LNCaP clone FGC (cell line): ENCODE data around the gene ZNF423.

Experiments used
- DNase-seq: peaks from one replicate; pipeline ENCODE4 v3.0.0-alpha.2; 2011; ENCODE audit warnings: low read depth
- H3K4me3 ChIP-seq: 2 replicates; pipeline ENCODE4 v1.5.1; 2011; ENCODE audit warnings: mild to moderate bottlenecking, low read depth, low read length, control low read depth
- TF ChIP-seq, protein P1 (sequence below): IDR thresholded peaks from 2 replicates; pipeline ENCODE4 v1.5.1; 2012; ENCODE audit warnings: mild to moderate bottlenecking; ENCODE audit not compliant: control insufficient read depth, insufficient read depth; ENCODE audit errors: extremely low read depth

The ZNF423 gene

DNA sequence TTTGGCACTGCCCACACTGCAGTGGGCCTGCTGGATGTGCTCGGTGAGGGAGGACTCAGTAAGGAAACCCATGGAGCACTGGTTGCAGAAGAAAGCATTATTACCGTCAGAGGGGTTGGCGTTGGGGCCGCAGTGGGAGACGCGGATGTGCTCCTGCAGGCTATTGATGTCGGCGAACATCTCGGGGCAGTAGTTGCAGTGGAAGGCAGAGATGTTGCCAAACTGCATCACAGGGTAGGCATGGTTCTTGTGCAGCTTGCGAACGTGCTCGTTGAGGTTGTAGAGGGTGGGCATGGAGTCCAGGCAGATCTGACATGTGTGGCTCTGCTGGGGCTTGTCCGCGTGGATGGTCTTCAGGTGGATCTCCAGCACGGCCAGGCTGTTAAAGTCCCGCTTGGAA lies 218.4 kb downstream of the ZNF423 start:
- TF ChIP-seq, protein P1, sequence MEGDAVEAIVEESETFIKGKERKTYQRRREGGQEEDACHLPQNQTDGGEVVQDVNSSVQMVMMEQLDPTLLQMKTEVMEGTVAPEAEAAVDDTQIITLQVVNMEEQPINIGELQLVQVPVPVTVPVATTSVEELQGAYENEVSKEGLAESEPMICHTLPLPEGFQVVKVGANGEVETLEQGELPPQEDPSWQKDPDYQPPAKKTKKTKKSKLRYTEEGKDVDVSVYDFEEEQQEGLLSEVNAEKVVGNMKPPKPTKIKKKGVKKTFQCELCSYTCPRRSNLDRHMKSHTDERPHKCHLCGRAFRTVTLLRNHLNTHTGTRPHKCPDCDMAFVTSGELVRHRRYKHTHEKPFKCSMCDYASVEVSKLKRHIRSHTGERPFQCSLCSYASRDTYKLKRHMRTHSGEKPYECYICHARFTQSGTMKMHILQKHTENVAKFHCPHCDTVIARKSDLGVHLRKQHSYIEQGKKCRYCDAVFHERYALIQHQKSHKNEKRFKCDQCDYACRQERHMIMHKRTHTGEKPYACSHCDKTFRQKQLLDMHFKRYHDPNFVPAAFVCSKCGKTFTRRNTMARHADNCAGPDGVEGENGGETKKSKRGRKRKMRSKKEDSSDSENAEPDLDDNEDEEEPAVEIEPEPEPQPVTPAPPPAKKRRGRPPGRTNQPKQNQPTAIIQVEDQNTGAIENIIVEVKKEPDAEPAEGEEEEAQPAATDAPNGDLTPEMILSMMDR: no peak
- H3K4me3 ChIP-seq: no peak overlapping the region
- DNase-seq: no peak

DNA sequence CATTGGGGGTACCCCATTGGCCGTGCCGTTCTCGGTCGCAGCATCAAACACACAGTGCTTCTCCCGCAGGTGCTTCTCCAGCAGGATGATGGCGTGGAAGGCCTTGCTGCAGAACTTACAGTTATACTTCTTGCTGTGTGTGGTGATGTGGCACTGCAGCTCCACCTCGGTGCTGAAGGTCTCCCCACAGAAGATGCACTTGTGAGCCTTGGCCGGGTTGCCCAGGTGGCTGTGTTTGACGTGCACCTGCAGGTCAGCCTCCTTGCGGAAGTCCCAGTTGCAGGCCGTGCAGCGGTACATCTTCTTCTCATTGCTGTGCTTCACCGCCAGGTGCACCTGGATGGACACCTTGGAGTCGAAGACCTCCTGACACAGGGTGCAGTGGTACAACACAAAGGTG lies 219.3 kb downstream of the ZNF423 start:
- DNase-seq: no peak
- TF ChIP-seq, protein P1: no peak
- H3K4me3 ChIP-seq: no peak overlapping the region

DNA sequence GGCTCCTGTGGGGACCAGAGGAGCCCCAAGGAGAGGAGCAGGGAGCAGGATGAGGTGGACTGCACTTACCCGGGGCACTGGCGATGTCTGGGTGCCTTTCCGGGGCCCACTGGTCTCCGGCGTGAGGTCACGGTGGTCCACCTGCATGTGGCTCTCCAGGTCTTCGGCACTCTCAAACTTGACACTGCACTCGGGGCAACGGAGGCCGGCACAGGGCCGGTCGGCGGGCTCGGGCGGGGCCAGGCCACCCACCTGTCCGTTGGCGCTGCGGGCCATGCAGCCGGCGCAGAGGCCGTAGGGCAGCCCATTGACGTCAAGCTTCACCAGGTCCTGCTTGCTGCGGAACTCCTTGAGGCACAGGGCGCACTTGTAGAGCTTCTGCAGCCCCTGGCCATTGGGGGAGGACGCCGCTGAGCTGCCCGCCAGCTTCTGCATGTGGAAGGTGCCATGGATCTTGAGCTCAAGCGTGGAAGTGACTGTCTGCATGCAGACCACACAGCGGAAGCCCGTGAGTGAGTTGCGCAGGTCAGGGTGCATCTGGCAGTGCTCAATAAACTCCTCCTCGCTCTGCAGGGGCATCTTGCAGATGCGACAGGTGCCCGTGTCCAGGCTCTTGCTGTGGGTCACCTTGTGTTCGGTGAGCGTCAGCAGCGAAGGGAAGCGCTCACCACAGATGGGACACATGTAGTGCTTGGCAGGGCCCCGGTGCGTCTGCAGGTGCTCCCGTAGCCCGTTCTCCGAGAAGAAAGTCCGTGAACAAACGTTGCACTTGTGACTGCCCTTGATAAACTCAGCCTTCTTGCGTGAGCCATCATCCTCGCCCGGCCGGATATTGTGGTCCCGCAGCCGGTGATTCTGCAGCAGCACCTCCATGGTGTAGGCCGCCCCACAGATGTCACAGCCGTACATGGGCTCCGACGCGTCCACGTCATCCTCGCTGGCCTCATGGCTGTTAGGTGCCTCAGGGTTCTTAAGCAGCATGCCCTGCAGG lies 220.0 kb downstream of the ZNF423 start:
- no peak for DNase-seq
- H3K4me3 ChIP-seq: no peak overlapping the region
- TF ChIP-seq, protein P1: no peak

DNA sequence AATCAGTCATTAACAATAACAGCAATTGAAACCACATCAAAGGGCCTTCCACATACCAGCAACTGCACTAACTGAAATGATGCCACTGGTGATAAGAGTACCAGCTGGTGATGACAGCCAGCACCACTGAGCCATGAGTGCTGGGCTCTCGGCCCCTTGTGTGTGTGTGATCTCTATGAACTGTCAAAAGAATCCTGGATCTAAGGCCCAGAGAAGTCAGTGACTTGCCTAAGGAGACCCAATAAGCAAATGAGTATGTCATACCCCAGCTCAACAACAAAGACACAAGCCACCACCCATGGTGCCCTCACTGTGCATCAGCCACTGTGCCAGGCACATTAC lies 220.9 kb downstream of the ZNF423 start:
- no peak overlapping the region for H3K4me3 ChIP-seq
- TF ChIP-seq, protein P1: no peak
- no peak for DNase-seq

DNA sequence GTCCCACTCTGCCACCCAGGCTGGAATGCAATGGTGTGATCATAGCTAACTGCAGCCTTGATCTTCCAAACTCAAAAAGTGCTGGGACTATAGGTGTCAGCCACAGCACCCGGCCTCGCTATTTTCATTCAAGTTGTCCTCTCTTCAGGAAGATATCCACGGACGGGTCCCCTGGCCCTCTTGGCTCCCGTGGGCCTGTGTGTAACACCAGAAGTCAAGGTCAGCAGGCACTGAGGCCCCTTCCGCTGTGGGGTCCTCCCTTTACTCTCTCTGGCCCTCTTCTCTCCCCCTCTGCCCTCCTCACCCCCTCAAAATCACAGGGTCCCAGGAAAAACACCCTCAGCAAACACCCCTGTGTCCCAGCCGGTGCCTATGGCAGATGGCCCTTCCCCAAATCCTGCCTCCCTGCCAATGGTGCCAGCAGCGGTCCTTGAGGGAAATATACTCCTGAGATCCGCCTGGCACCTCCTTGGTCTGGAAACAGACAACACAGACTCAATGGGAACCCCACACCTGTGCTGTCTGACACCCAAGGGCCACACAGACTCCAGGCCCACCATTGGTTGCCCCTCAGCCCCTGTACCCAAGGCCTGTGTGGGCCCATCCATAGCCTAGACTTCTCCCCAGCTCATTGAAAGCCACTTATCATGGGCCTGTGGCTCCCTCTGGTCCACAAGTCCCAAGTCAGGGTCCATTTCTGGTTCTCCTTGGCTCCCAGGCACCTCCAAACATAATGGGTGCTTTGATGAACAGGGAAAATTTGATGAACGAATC lies 221.5 kb downstream of the ZNF423 start:
- DNase-seq: no peak
- no peak overlapping the region for H3K4me3 ChIP-seq
- TF ChIP-seq, protein P1: no peak

DNA sequence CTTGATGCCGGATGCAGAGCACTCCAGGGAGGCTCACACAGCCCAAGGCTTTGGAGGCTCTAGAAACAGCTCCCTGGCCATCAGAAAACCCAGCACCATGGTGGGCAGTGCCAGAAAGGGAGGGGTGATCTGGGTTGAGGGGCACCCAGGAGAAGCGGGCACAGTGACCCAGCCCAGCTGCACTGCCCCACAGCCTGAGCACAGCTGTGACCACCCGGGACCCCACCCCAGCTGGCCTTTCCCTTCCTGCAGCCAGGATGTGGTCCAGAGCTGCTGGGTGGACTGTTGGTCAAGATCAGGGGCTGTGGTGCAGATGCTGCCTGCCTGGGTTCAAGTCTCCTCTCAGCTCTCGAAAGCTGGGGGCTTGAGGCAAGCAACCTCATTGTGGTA lies 223.1 kb downstream of the ZNF423 start:
- H3K4me3 ChIP-seq: no peak overlapping the region
- TF ChIP-seq, protein P1: no peak
- DNase-seq: no peak
